Loucy (cell line): Measurements from ENCODE around the gene PTPRN2.

Experiments
- EZH2phosphoT487 ChIP-seq: fragments of 200-600 bp; IDR thresholded peaks from 2 replicates; pipeline ENCODE4 v1.6.1; 2018; ENCODE audit warnings: antibody characterized with exemption, mild to moderate bottlenecking, moderate library complexity, borderline replicate concordance
- TF ChIP-seq, protein P1 (sequence below): fragments of 200-600 bp; sonication (generic); conservative IDR thresholded peaks from 2 replicates; pipeline ENCODE4 v1.5.1; 2014; ENCODE audit warnings: mild to moderate bottlenecking, antibody characterized with exemption, low read length

DNA sequence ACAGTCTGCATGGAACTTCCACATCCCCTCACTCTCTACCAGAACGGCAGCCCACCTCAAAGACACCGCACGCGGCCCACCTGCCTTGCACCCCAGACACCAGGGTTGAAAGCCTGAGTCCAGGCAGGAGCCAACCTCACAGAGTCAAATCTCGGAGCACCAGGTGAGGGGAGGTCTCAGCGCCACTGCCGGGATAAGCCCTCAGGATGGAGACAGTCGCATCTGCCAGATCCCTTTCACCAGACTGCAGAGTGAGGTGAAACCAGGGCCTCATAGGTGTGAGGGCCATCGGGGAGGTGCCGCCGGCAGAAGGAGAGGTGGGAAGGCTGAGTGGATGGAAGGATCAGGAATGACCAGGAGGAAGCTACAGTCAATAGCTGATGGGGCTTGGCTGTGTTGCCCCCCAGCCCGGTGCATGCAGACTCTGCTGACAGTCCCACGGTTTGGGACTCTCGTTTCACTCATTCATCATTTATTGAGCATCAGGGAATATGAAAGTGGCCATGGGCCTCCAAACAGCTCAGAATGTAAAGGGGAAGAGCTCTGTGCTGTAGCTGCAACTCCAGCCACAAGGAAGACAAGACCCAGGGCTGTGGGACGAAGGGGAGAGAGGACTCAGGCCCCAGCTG lies 315.0 kb downstream of the PTPRN2 start:
- TF ChIP-seq, protein P1, sequence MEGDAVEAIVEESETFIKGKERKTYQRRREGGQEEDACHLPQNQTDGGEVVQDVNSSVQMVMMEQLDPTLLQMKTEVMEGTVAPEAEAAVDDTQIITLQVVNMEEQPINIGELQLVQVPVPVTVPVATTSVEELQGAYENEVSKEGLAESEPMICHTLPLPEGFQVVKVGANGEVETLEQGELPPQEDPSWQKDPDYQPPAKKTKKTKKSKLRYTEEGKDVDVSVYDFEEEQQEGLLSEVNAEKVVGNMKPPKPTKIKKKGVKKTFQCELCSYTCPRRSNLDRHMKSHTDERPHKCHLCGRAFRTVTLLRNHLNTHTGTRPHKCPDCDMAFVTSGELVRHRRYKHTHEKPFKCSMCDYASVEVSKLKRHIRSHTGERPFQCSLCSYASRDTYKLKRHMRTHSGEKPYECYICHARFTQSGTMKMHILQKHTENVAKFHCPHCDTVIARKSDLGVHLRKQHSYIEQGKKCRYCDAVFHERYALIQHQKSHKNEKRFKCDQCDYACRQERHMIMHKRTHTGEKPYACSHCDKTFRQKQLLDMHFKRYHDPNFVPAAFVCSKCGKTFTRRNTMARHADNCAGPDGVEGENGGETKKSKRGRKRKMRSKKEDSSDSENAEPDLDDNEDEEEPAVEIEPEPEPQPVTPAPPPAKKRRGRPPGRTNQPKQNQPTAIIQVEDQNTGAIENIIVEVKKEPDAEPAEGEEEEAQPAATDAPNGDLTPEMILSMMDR: no peak
- no peak for TF ChIP-seq EZH2phosphoT487
